Glomerular endothelial cell (primary cell): ENCODE results near the gene ADARB1. TPM values are rescaled to one million over a fixed set of nuclear protein-coding genes. Genes with fewer than 3 reads are reported as not detected.
"Not testable (repeated sequence)": the region's sequence is repeated elsewhere in the genome, so short reads cannot be mapped to it uniquely, and the experiment has no call there.

Experiments used
- DNase-seq: peaks from one replicate; pipeline ENCODE4 v3.0.0-alpha.2; 2011; ENCODE audit warnings: low read depth, low spot score; ENCODE audit errors: extremely low read depth
- total RNA-seq: library from RNA; depleted of rRNA; stranded (reverse); fragments of >200 nt; gene quantifications from 2 replicates; pipeline ENCODE4 v1.2.3, GENCODE V29; 2015

Gene ADARB1, protein sequence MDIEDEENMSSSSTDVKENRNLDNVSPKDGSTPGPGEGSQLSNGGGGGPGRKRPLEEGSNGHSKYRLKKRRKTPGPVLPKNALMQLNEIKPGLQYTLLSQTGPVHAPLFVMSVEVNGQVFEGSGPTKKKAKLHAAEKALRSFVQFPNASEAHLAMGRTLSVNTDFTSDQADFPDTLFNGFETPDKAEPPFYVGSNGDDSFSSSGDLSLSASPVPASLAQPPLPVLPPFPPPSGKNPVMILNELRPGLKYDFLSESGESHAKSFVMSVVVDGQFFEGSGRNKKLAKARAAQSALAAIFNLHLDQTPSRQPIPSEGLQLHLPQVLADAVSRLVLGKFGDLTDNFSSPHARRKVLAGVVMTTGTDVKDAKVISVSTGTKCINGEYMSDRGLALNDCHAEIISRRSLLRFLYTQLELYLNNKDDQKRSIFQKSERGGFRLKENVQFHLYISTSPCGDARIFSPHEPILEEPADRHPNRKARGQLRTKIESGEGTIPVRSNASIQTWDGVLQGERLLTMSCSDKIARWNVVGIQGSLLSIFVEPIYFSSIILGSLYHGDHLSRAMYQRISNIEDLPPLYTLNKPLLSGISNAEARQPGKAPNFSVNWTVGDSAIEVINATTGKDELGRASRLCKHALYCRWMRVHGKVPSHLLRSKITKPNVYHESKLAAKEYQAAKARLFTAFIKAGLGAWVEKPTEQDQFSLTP
- total RNA-seq = 19.7 and 29.8 TPM in 2 replicates

- DNase-seq = no peak
These were observed at the start of gene ADARB1 for GRCh38 chr21:45074048-45074817. Gene ADARB1, plus strand, starts transcription at chr21:45074580. Its CDS starts 97,077 bp downstream, at chr21:45171657.

DNA sequence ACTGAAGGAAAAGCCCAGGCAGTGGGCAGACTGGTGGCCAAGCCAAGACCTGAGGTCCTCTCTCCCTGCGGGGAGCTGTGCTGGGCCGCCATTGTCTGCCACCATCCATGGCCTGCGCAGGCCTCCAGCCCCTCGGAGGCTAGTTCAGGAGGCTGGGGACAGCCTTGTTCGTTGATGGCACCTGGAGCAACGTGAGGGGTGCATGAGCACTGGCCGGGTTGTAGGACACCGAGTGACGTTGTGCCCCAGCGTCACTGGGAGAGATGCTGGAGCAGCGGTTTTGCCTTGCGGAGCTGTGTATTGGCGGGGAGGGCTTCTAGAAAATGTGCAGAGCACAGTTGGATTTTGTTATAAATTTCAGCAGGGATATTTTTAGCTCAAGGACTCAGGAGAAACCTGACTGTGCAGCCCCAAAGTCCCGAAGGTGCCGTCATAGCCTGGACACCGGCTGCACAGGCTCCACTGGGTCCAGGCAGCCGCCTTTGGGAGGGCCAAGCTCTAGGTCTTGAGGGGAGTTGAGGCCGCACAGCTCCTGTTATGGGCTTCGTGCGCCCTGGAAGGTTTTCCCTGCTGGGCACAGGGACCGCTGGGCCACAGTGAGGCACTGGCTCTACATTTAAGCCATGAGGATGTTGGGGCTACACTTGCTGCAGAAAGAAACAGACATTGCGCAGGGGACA, 48.2 kb upstream of the ADARB1 start:
- no peak for DNase-seq

GRCh38 chr21:45026826-45027225, 47.6 kb upstream of the ADARB1 start:
- no peak for DNase-seq

DNA sequence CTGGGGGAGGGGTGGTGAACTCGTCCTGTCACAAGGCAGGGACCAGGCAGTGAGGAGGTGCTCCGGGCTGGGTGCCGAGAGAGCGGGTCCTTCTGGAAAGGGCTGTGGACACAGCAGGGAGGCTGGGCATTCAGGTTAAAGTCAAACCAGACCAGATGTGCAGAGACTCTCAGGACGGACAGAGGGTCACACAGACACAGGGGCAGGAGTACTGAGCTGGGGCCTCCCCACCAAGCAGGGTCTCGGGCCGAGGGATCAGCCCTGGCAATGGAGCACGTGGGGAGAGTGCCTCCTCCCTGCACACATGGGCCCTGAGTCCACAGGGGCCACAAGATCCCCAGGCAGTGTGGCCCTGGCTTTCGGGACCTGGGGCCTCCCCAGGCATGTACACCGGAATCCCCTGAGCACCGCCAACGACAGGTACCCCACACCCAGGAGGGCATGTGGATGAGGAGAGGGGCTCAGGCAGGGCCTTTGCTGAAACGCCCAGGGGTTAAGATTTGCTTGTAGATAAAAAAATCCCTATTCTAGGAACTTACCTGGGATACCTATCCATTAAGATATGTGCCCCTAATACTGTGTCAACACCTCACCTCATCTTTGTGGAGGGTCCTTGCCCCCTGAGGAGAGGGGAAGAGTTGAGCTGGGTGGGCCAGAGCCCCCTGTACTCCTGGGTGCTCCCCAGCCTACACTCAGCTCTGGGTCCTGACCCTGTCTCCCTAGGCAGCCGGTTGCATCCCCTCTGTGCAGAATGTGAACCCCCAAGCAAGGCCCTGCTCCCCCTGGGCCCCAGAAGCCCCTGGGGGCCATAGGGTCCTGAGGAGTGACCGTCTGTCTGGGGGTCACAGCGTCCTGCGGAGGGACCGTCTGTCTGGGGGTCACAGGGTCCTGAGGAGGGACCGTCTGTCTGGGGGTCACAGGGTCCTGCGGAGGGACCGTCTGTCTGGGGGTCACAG, 46.9 kb upstream of the ADARB1 start:
- DNase-seq = no peak

- DNase-seq = not testable (repeated sequence)
These were observed 45.7 kb upstream of the ADARB1 start for GRCh38 chr21:45028645-45029044.

GRCh38 chr21:45029298-45029947, 45.0 kb upstream of the ADARB1 start:
- DNase-seq = no peak

- no peak for DNase-seq
These were observed 44.3 kb upstream of the ADARB1 start for GRCh38 chr21:45029948-45030681.

DNA sequence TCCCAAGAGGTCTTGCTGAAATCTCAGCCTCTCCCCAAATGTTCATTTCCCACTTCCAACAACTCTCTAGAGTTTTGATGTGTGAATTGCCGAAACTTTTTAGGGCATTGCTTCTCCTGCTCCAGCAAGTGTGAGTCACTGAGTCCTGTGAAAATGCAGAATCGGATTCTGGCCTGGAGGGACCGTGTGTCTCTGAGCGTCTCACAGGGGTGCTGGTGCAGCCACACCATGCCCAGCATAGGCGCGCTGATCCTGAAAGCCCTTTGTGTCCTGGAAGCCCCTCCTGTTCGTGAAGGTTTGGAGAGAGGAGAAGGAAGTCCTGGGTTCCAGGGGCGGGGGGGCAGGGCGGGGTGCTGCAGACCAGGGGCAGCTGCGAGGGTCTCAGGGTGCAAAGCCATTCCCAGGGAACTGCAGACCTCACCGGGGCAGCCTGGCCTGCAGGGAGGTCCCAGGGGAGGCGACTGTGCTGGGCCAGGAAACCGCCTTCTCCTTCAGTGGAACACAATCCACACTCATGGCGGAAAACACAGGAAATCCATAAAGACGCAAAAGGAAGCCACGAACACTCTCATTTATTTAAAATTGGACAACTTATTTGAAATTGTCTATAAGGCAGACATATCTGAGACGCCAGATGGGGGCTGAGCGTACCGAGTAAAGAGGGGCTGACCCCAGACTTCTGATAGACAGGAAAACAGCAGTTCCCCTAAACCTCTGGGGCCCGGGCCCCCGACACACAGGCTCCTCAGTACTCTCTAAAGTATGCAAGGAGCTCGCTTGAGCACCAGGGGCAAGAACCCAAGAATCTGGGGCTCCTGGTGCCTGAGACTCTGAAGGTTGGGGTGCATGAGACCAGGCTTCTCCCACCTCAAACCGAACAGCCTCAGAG, 43.5 kb upstream of the ADARB1 start:
- DNase-seq = no peak

GRCh38 chr21:45031571-45032191, 42.7 kb upstream of the ADARB1 start:
- DNase-seq = no peak

DNA sequence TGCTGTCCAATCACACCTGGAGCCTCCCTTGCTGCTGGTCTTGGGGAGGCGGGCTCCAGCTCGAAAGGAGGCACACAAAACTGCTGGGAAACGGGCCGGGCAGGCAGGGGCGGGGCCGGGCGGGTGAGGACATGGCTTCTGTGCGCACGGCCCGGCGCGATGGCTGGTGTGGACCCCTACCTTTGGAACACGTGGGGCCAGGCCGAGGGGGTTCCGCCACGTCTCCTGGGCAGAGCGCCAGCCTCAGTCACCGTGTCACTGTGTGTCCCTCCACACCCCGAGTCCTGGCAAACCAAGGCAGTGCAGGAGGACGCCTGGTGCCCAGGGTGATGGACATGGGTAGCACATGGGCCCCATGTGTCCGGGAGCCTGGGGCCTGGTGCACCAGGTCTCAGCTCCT, 42.0 kb upstream of the ADARB1 start:
- DNase-seq = no peak

DNA sequence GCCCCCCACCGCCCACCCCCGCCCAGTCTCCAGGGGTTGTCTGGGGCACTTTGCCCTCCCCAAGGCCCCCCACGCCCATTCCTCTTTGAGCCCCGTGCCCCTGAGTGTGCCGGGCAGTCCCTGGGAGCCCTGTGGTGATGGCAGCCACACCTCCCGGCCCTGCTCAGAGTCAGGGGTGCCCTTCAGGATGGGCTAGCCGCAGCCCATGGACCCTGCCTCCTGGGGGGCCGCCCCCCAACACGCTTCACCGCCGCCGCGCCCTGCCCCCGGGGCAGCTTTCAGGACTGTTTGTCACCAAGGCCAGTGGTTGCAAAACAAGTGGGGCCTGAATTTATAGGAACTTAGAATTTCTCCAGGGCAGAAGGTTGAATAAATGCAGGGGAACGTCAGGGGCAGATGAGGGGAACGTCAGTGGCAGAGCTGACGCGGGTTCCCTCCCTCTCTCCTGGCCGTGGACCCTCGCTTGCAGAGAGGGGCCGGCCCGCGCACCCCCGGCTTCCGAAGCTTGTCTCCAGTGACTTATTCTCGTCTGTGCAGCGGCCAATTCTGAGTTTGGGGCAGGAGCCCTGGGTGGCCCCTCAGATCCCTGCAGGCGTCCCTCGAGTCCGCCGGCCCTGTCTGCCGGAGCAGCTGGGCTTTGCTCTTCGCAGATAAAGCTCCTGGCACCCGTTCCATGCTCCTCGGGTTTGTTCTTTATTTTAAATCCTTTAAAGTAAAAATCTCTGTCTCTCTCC, 41.2 kb upstream of the ADARB1 start:
- DNase-seq = no peak

- no peak for DNase-seq
These were observed 40.4 kb upstream of the ADARB1 start for GRCh38 chr21:45033791-45034555.

DNA sequence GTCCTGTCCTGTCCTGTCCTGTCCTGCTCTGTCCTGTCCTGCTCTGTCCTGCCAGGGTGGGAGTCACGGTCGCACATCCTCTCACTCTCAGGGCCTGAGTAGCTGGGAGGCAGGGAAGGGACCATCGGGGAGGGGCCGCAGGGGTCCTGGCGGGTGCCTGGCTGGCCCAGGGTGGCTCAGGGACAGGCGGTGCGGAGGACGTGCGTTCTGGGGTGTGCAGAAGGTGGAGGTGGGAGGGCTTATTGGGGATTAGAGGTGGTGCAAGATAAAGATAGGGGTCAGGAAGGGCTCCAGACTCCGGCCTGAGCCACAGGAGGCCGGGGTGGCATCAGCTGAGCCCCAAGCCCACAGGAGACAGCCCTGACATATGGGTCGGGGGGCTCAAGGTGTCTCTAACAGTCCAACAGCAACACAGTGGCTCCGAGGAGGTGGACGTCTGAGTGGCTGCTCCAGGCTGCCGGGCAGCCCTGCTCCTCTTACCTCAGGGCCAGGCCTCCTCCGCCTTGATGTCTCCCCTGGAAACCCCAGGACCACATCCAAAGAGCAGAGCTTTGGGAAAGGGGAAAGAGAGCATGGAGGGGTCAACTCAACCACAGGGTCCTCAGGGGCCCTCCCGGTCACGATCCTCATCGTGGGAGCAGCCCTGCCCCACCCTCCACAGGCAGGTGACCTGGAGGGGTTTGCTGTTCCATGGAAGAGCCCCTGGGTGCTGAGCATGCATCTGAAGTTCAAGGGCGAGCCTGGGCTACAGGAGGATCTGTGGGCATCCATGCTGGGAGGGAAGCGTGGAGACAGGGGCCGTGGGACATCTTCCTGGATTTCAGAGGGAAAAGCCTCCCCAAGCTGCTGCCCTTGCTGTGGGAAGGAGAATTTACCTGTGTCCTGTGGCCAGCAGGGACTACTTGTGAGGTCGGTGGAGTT, 39.6 kb upstream of the ADARB1 start:
- DNase-seq = no peak

DNA sequence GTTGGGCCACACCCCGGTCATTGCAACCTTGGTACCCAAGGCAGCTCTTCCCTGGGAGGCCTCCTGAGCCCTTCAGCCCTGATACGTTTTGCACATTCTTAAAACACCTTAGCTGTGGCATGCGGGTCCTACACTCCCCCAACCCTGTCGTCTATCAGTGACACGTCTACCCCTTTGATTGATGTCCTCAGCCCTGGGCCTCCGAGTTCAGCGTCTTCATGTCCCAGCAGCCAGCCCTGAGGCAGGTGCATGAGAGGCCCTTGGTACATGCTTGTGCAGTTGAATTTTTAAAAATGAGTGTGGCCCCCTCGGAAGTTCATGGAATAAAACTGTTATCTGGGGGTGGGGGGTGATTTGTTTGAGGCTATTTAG, 38.9 kb upstream of the ADARB1 start:
- DNase-seq = no peak

- DNase-seq = no peak
These were observed 37.8 kb upstream of the ADARB1 start for GRCh38 chr21:45036630-45037029.
